Loucy (cell line): ENCODE results near the gene ANKRD16.

Experiments used
- H2AFZ ChIP-seq: fragments of 200-600 bp; sonication (generic); 2 replicates; pipeline ENCODE4 v1.6.0; 2016; ENCODE audit warnings: antibody characterized with exemption, mild to moderate bottlenecking, low read length, moderate library complexity
- H3F3A ChIP-seq: fragments of 200-600 bp; 2 replicates; pipeline ENCODE4 v1.6.0; 2016; ENCODE audit warnings: antibody characterized with exemption, low read depth, mild to moderate bottlenecking
- H3K27me3 ChIP-seq: fragments of 200-600 bp; sonication (generic); 2 replicates; pipeline ENCODE4 v1.6.1; 2014; ENCODE audit warnings: low read length, mild to moderate bottlenecking; ENCODE audit not compliant: insufficient read depth, poor library complexity, severe bottlenecking
- H3K36me3 ChIP-seq: fragments of 200-600 bp; sonication (generic); 2 replicates; pipeline ENCODE4 v1.6.1; 2016; ENCODE audit warnings: low read length; ENCODE audit not compliant: insufficient read depth
- H3K4me1 ChIP-seq: fragments of 200-600 bp; sonication (generic); 2 replicates; pipeline ENCODE4 v1.5.1; 2014; ENCODE audit warnings: low read length, mild to moderate bottlenecking; ENCODE audit not compliant: insufficient read depth, poor library complexity, severe bottlenecking
- H3K4me2 ChIP-seq: fragments of 200-600 bp; sonication (generic); 2 replicates; pipeline ENCODE4 v1.6.0; 2014; ENCODE audit warnings: antibody characterized with exemption, low read length, low read depth, mild to moderate bottlenecking; ENCODE audit not compliant: poor library complexity, severe bottlenecking
- H3K4me3 ChIP-seq: fragments of 200-600 bp; sonication (generic); 2 replicates; pipeline ENCODE4 v1.5.1; 2014; ENCODE audit warnings: low read length, mild to moderate bottlenecking, mixed read lengths; ENCODE audit not compliant: poor library complexity, severe bottlenecking
- H3K79me2 ChIP-seq: fragments of 200-600 bp; sonication (generic); 2 replicates; pipeline ENCODE4 v1.6.1; 2014; ENCODE audit warnings: low read length; ENCODE audit not compliant: insufficient read depth
- H3K9ac ChIP-seq: fragments of 200-600 bp; sonication (generic); 2 replicates; pipeline ENCODE4 v1.6.0; 2014; ENCODE audit warnings: mild to moderate bottlenecking, low read depth, low read length, moderate library complexity; ENCODE audit not compliant: poor library complexity, severe bottlenecking
- H3K9me2 ChIP-seq: fragments of 200-600 bp; sonication (generic); replicated peaks from 2 replicates; pipeline ENCODE4 v1.6.1; 2016; ENCODE audit warnings: low read depth, low read length, mixed read lengths
- H3K9me3 ChIP-seq: fragments of 200-600 bp; sonication (generic); 2 replicates; pipeline ENCODE4 v1.6.1; 2014; ENCODE audit warnings: mild to moderate bottlenecking, antibody characterized with exemption, low read length, low read depth; ENCODE audit not compliant: insufficient read depth
- H4K20me1 ChIP-seq: fragments of 200-600 bp; sonication (generic); 2 replicates; pipeline ENCODE4 v1.6.0; 2014; ENCODE audit warnings: antibody characterized with exemption, low read length, mild to moderate bottlenecking; ENCODE audit not compliant: insufficient read depth, poor library complexity, severe bottlenecking
- CTCF ChIP-seq: fragments of 200-600 bp; sonication (generic); conservative IDR thresholded peaks from 2 replicates; pipeline ENCODE4 v1.5.1; 2014; ENCODE audit warnings: mild to moderate bottlenecking, antibody characterized with exemption, low read length
- EZH2phosphoT487 ChIP-seq: fragments of 200-600 bp; IDR thresholded peaks from 2 replicates; pipeline ENCODE4 v1.6.1; 2018; ENCODE audit warnings: antibody characterized with exemption, mild to moderate bottlenecking, moderate library complexity, borderline replicate concordance

ANKRD16 gene

GRCh38 chr10:5918763-5919162 lies 29.1 kb upstream of the ANKRD16 start:
- no peaks in the 10 kb centered on the region for H3F3A ChIP-seq
- H3K27me3 ChIP-seq, result no peaks in the 10 kb centered on the region
- H3K9me3 ChIP-seq, result no peaks in the 10 kb centered on the region
- H3K4me1 ChIP-seq, result no peaks in the 10 kb centered on the region
- H3K36me3 ChIP-seq, result peaks cover 93% of the 10 kb centered on the region; the same call in 1 of the 2 replicates
- no peak overlapping the region for H3K9ac ChIP-seq
- H3K4me3 ChIP-seq, result no peak overlapping the region
- H3K9me2 ChIP-seq, result no peaks in the 10 kb centered on the region
- no peaks in the 10 kb centered on the region for H3K79me2 ChIP-seq
- H2AFZ ChIP-seq, result no peak overlapping the region
- no peak overlapping the region for H3K4me2 ChIP-seq
- TF ChIP-seq EZH2phosphoT487, result no peak
- no peak for TF ChIP-seq CTCF
- no peaks in the 10 kb centered on the region for H4K20me1 ChIP-seq

GRCh38 chr10:5917305-5917704 lies 27.6 kb upstream of the ANKRD16 start:
- H3K27me3 ChIP-seq, result no peaks in the 10 kb centered on the region
- no peaks in the 10 kb centered on the region for H3F3A ChIP-seq
- H3K4me1 ChIP-seq, result no peaks in the 10 kb centered on the region
- no peaks in the 10 kb centered on the region for H3K9me2 ChIP-seq
- no peak overlapping the region for H3K4me2 ChIP-seq
- H3K9me3 ChIP-seq, result no peaks in the 10 kb centered on the region
- H4K20me1 ChIP-seq, result no peaks in the 10 kb centered on the region
- H3K79me2 ChIP-seq, result no peaks in the 10 kb centered on the region
- H3K9ac ChIP-seq, result no peak overlapping the region
- peaks cover 93% of the 10 kb centered on the region; the same call in 1 of the 2 replicates for H3K36me3 ChIP-seq
- TF ChIP-seq CTCF, result no peak
- no peak for TF ChIP-seq EZH2phosphoT487
- H2AFZ ChIP-seq, result no peak overlapping the region
- no peak overlapping the region for H3K4me3 ChIP-seq

GRCh38 chr10:5915451-5915850 lies 25.8 kb upstream of the ANKRD16 start:
- Histone ChIP-seq H4K20me1 (no peaks in the 10 kb centered on the region), H3K9me2 (no peaks in the 10 kb centered on the region), H3K27me3 (no peaks in the 10 kb centered on the region), H3K4me1 (no peaks in the 10 kb centered on the region), H3F3A (no peaks in the 10 kb centered on the region), H3K9ac (no peak overlapping the region), H3K9me3 (no peaks in the 10 kb centered on the region), H3K36me3 (peaks cover 90% of the 10 kb centered on the region; the same call in 1 of the 2 replicates), H3K79me2 (no peaks in the 10 kb centered on the region), H2AFZ (no peak overlapping the region), H3K4me3 (no peak overlapping the region), H3K4me2 (no peak overlapping the region)
- TF ChIP-seq CTCF, result no peak
- no peak for TF ChIP-seq EZH2phosphoT487
